Activated T-helper 1 cell treated with anti-CD3 and anti-CD28 coated beads, Interleukin-12 subunit alpha, Interleukin-12 subunit beta, Interleukin-2, Interleukin-4 antibody, amounts not matched to agents 30 ng/mL and 10 ng/mL and 1 ng/mL, durations not matched to agents 14 hours and 24 hours and 36 hours (primary cell): ENCODE data around the gene SIRT7. TPM values are rescaled to one million over a fixed set of nuclear protein-coding genes. Genes with fewer than 3 reads are reported as not detected.
A peak's percentile ranks its signal among the peaks of the same experiment; 100 is the strongest.

Experiments
- DNase-seq: peaks from one replicate; pipeline ENCODE4 v3.0.0; 2021; ENCODE audit warnings: low spot score
- H3K27ac Mint-ChIP-seq: one replicate; pipeline ENCODE4 v1.8.0; 2021; ENCODE audit warnings: mild to moderate bottlenecking, mixed read lengths
- H3K27me3 Mint-ChIP-seq: one replicate; pipeline ENCODE4 v1.8.0; 2022; ENCODE audit warnings: mild to moderate bottlenecking, moderate library complexity, mixed read lengths; ENCODE audit not compliant: insufficient read depth
- H3K36me3 Mint-ChIP-seq: one replicate; pipeline ENCODE4 v1.8.0; 2021; ENCODE audit warnings: low read depth, mixed read lengths
- H3K4me1 Mint-ChIP-seq: one replicate; pipeline ENCODE4 v1.8.0; 2021; ENCODE audit warnings: low read depth, mixed read lengths
- H3K4me3 Mint-ChIP-seq: one replicate; pipeline ENCODE4 v1.8.0; 2021; ENCODE audit warnings: mild to moderate bottlenecking, moderate library complexity, mixed read lengths
- H3K9me3 Mint-ChIP-seq: one replicate; pipeline ENCODE4 v1.8.0; 2021; ENCODE audit warnings: mixed read lengths
- intact Hi-C: fragments of 100-400 bp; cut with micrococcal nuclease; formaldehyde crosslinking; loops from one replicate; pipeline ENCODE4 v1.15.1; 2024
- total RNA-seq: library from RNA; stranded (reverse); gene quantifications from 2 replicates; pipeline ENCODE4 v1.2.3, GENCODE V29; 2022

SIRT7 gene, protein sequence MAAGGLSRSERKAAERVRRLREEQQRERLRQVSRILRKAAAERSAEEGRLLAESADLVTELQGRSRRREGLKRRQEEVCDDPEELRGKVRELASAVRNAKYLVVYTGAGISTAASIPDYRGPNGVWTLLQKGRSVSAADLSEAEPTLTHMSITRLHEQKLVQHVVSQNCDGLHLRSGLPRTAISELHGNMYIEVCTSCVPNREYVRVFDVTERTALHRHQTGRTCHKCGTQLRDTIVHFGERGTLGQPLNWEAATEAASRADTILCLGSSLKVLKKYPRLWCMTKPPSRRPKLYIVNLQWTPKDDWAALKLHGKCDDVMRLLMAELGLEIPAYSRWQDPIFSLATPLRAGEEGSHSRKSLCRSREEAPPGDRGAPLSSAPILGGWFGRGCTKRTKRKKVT
- 53.2 and 57.5 TPM in 2 replicates for total RNA-seq

GRCh38 chr17:81917565-81918332 lies at the start of gene SIRT7:
SIRT7 (minus strand) TSS chr17:81918176; CDS start chr17:81918131, 45 bp downstream.
- Mint-ChIP-seq H3K36me3 (peaks cover 33% of the 10 kb centered on the region), H3K27ac (peak within 1 kb of the TSS; percentile 87), H3K4me3 (peak within 1 kb of the TSS; percentile 90), H3K4me1 (peaks cover 37% of the 10 kb centered on the region), H3K9me3 (no peaks in the 10 kb centered on the region), H3K27me3 (no peaks in the 10 kb centered on the region)
- DNase-seq = peak; percentile 72
- intact Hi-C loops = loop anchor here (1.0 kb wide), 2 partner anchors 9 to 26 kb away; partner anchors contain the start of genes ALYREF and ANAPC11

DNA sequence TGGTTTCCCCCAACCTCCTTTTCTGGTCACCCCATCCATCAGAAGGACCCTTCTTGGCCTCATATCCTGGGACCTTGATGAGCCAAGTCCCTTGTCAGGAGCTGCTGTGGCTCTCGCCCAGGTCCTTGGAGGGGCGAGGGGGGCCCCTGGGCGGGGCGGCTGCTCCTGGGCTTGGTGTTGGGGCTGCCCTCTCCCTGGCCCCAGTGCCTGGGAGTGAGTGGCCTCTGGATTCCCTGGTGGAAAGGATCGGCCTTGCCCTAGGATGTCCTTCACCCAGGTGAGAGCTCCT lies 49.2 kb upstream of the SIRT7 start:
- intact Hi-C loops = no loop called here
- Mint-ChIP-seq H3K9me3 (no peaks in the 10 kb centered on the region), H3K36me3 (no peaks in the 10 kb centered on the region), H3K4me3 (no peak overlapping the region), H3K27me3 (peaks cover 32% of the 10 kb centered on the region), H3K4me1 (peaks cover 5% of the 10 kb centered on the region), H3K27ac (no peak overlapping the region)
- DNase-seq = no peak

DNA sequence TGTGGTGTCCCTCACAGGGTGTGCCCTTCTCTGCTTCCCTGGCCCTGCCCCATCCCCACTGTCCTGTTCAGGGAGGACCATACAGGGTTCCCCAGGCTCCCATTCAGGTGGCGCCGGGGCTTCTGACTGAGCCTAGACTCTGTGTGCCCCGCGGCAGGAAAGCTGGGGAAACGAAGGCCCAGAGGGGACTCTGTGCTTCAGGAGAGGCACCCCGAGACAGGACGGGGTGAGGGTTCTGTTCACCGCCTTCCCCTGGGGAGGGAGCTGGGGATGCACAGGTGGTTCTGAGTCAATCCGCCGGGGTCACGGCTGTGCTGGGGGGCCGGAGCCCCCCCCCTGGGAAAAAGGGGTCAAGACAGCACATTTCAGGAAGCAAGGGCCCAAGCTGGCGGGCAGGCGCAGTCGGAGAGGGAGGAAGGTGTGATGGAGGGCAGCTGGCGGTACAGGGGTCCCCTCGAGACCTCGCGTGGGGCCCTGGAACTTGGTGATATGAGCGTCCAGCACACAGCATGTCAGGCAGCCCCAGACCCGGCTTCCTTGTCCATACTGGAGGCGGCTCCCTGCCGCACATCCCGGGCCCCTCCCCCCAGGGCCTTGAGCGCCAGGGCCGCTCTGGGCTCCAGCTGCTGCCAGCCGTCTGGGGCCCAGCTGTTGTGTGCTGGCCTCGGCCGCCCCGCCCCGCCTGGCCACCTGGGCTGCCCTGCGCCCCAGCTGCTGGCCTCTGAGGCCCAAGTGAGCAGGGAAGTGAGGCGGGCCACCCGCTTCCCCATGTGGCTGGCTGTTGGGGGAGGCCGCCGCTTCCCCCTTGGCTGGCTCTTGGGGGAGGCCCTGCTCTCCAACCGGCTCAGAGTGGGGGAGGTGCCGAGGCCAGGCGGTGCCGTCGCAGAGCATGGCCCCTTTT lies 48.6 kb upstream of the SIRT7 start:
- DNase-seq = no peak
- H3K9me3 Mint-ChIP-seq = no peaks in the 10 kb centered on the region
- H3K27me3 Mint-ChIP-seq = peaks cover 34% of the 10 kb centered on the region
- peaks cover 5% of the 10 kb centered on the region for H3K4me1 Mint-ChIP-seq
- intact Hi-C loops = no loop called here
- H3K36me3 Mint-ChIP-seq = no peaks in the 10 kb centered on the region
- no peak overlapping the region for H3K27ac Mint-ChIP-seq
- no peak overlapping the region for H3K4me3 Mint-ChIP-seq

DNA sequence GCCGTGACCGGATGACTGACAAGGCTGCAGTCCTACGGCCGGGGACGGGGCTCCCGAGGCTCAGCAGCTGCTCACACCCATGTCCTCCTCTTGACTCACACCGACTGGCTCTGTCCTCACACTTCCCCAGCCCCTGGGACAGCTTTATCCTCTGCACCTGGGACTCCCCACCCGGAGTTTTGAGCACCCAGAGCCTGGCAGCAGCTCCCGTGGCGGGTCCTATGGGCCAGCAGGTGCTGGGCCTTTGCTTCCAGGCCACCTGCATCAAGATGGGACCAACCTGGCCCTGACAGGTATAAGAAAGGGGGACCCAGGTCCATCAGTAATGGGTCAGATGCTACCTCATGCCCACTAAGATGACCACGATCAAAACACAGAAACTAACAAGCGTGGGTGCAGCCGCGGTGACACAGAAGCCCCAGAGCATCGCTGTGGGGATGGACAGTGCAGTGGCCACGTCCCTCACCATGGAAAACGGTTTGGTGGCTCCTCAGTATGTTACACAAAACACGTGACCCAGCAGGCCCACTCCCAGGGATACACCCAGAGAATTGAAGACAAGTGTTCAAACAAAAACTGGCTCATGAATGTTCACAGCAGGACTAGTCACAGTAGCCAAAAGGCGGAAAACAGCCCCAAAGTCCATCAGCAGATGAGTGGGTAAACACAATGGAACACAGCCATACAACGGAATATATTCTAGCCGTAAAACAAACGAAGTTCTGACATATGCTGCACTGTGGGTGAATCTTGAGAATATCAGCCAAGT lies 46.3 kb upstream of the SIRT7 start:
- no peaks in the 10 kb centered on the region for H3K9me3 Mint-ChIP-seq
- H3K27ac Mint-ChIP-seq = no peak overlapping the region
- peaks cover 34% of the 10 kb centered on the region for H3K27me3 Mint-ChIP-seq
- intact Hi-C loops = no loop called here
- H3K36me3 Mint-ChIP-seq = no peaks in the 10 kb centered on the region
- H3K4me3 Mint-ChIP-seq = no peak overlapping the region
- H3K4me1 Mint-ChIP-seq = peaks cover 5% of the 10 kb centered on the region
- no peak for DNase-seq

- H3K4me1 Mint-ChIP-seq = no peaks in the 10 kb centered on the region
These were observed 44.8 kb upstream of the SIRT7 start for GRCh38 chr17:81962499-81963441.

GRCh38 chr17:81961521-81962498 lies 43.8 kb upstream of the SIRT7 start:
- no peak overlapping the region for H3K4me3 Mint-ChIP-seq
- H3K36me3 Mint-ChIP-seq = no peaks in the 10 kb centered on the region
- H3K27ac Mint-ChIP-seq = no peak overlapping the region
- no peaks in the 10 kb centered on the region for H3K4me1 Mint-ChIP-seq
- no peak for DNase-seq
- no peaks in the 10 kb centered on the region for H3K9me3 Mint-ChIP-seq
- intact Hi-C loops = no loop called here
- H3K27me3 Mint-ChIP-seq = peaks cover 51% of the 10 kb centered on the region

More at GRCh38 chr17:81962499-81963441, 44.8 kb upstream of the SIRT7 start:
- Mint-ChIP-seq H3K27ac (no peak overlapping the region), H3K4me3 (no peak overlapping the region), H3K36me3 (no peaks in the 10 kb centered on the region), H3K9me3 (no peaks in the 10 kb centered on the region), H3K27me3 (peaks cover 46% of the 10 kb centered on the region)
- DNase-seq = no peak
- intact Hi-C loops = no loop called here

GRCh38 chr17:81961087-81961511 lies 43.1 kb upstream of the SIRT7 start, which contains the start of gene NOTUM:
NOTUM (minus strand) TSS chr17:81961187; CDS start chr17:81960909, 278 bp downstream.
- Mint-ChIP-seq H3K4me1 (no peaks in the 10 kb centered on the region), H3K27ac (no peak within 1 kb of the TSS), H3K4me3 (no peak within 1 kb of the TSS), H3K27me3 (peaks cover 51% of the 10 kb centered on the region), H3K36me3 (no peaks in the 10 kb centered on the region), H3K9me3 (no peaks in the 10 kb centered on the region)
- intact Hi-C loops = no loop called here
- DNase-seq = no peak

DNA sequence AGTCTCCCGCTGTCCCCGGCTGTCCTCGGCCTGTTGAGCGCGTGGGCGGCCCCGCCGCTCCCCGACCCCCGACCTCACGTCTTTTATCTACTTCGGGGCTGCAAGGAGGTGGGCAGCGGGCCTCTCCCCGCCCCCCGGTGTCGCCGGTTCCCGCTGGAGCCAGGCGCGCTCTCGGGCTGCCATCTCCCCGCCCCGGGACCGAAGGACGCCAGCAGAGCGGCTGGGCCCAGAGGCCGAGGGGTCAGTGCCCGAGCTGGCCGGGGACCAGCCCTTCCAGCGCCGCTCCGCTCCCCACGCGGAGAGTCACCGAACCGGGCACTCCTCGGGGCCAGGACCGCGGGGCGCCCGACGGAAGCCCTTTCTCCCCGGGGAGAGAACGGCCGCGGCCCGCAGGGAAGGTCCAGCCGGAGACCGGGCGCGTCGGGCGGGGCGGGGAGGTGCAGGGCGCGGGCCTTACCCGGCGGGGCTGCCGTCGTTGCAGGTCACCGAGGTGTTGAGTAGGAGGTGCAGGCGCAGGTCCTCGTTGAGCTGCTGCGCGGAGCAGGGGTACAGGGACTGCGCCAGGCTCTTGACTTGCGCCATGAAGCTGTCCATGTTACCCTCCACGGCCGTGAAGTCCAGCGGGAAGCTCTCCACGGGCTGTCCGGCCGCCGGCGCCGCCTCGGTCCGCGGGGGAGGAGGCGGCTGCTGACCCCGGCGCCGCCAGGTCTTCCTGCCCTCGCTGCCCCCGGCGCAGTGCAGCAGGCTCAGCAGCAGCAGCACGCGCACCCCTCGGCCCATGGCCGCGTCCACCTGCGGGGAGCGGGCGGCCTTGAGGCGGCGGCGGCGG lies 42.4 kb upstream of the SIRT7 start:
- no peak for DNase-seq
- Mint-ChIP-seq H3K27me3 (peaks cover 49% of the 10 kb centered on the region), H3K4me1 (no peaks in the 10 kb centered on the region), H3K36me3 (no peaks in the 10 kb centered on the region), H3K9me3 (no peaks in the 10 kb centered on the region), H3K4me3 (no peak overlapping the region), H3K27ac (no peak overlapping the region)
- intact Hi-C loops = no loop called here

- peak; percentile 77 for DNase-seq
- H3K27me3 Mint-ChIP-seq = peaks cover 41% of the 10 kb centered on the region
- H3K27ac Mint-ChIP-seq = peak overlapping the region; percentile 75
- H3K36me3 Mint-ChIP-seq = no peaks in the 10 kb centered on the region
- no peaks in the 10 kb centered on the region for H3K4me1 Mint-ChIP-seq
- intact Hi-C loops = loop anchor here (1.0 to 2.0 kb wide), 2 partner anchors 61 to 195 kb away; no protein-coding TSS in a partner anchor
- H3K9me3 Mint-ChIP-seq = no peaks in the 10 kb centered on the region
- H3K4me3 Mint-ChIP-seq = peak overlapping the region; percentile 61
These were observed 41.6 kb upstream of the SIRT7 start for GRCh38 chr17:81959362-81960129.
